ENCODE measurements around the gene UIMC1.
"Not testable (repeated sequence)": the region's sequence is repeated elsewhere in the genome, so short reads cannot be mapped to it uniquely, and the experiment has no call there.

Gene UIMC1

GRCh38 chr5:177006265-177006972, at the start of gene UIMC1:
UIMC1 (minus strand) TSS chr5:177006779; CDS start chr5:176982615, 24,164 bp downstream.
- DNase-seq: peak; percentile 11

- no peak for DNase-seq
Observed at GRCh38 chr5:177049285-177049684, 42.7 kb upstream of the UIMC1 start.

- not testable (repeated sequence) for DNase-seq
Observed at GRCh38 chr5:177048531-177048930, 42.0 kb upstream of the UIMC1 start.

- DNase-seq: no peak
Observed at GRCh38 chr5:177045631-177046030, 39.1 kb upstream of the UIMC1 start.

- DNase-seq: no peak
Observed at GRCh38 chr5:177044641-177045040, 38.1 kb upstream of the UIMC1 start.

GRCh38 chr5:177043958-177044357, 37.4 kb upstream of the UIMC1 start:
- DNase-seq: no peak

GRCh38 chr5:177043114-177043513, 36.5 kb upstream of the UIMC1 start:
- no peak for DNase-seq

GRCh38 chr5:177041936-177042335, 35.4 kb upstream of the UIMC1 start:
- no peak for DNase-seq

GRCh38 chr5:177040814-177041420, 34.3 kb upstream of the UIMC1 start:
- DNase-seq: no peak

- no peak for DNase-seq
Observed at GRCh38 chr5:177036921-177037320, 30.3 kb upstream of the UIMC1 start.

GRCh38 chr5:177036443-177036842, 29.9 kb upstream of the UIMC1 start:
- no peak for DNase-seq

- DNase-seq: no peak
Observed at GRCh38 chr5:177035976-177036375, 29.4 kb upstream of the UIMC1 start.

GRCh38 chr5:177029498-177029897, 22.9 kb upstream of the UIMC1 start:
- DNase-seq: no peak

GRCh38 chr5:177027665-177028064, 21.1 kb upstream of the UIMC1 start:
- DNase-seq: no peak

GRCh38 chr5:177025101-177025601, 18.6 kb upstream of the UIMC1 start:
- DNase-seq: no peak

GRCh38 chr5:177024559-177024958, 18.0 kb upstream of the UIMC1 start:
- no peak for DNase-seq

GRCh38 chr5:177023303-177023664, 16.7 kb upstream of the UIMC1 start:
- no peak for DNase-seq

- DNase-seq: peak; percentile 0
Observed at GRCh38 chr5:177022386-177023302, 16.1 kb upstream of the UIMC1 start, which contains the start of gene ZNF346. ZNF346 (plus strand) TSS chr5:177022696; CDS start chr5:177022739, 43 bp downstream.

GRCh38 chr5:177020033-177020432, 13.5 kb upstream of the UIMC1 start:
- DNase-seq: no peak

GRCh38 chr5:177018341-177018740, 11.8 kb upstream of the UIMC1 start:
- no peak for DNase-seq

GRCh38 chr5:177015156-177015555, 8.6 kb upstream of the UIMC1 start:
- no peak for DNase-seq

GRCh38 chr5:177010153-177010552, 3.6 kb upstream of the UIMC1 start:
- no peak for DNase-seq

GRCh38 chr5:177008716-177009115, 2.1 kb upstream of the UIMC1 start:
- DNase-seq: no peak

Data from NCI-H1436 treated with DMSO at 0.1 percent for 48 hours (cell line).